PC-9 (cell line): ENCODE measurements around the gene GID8.

Source experiments
- EZH2 ChIP-seq: fragments of 200-600 bp; sonication (generic); IDR thresholded peaks from 2 replicates; pipeline ENCODE4 v1.8.0; 2017; ENCODE audit warnings: antibody characterized with exemption, low read depth
- TF ChIP-seq, protein P1 (sequence below): fragments of 200-600 bp; sonication (generic); conservative IDR thresholded peaks from 2 replicates; pipeline ENCODE4 v1.6.1; 2017; ENCODE audit warnings: mixed run types, antibody characterized with exemption, mild to moderate bottlenecking, moderate library complexity

DNA sequence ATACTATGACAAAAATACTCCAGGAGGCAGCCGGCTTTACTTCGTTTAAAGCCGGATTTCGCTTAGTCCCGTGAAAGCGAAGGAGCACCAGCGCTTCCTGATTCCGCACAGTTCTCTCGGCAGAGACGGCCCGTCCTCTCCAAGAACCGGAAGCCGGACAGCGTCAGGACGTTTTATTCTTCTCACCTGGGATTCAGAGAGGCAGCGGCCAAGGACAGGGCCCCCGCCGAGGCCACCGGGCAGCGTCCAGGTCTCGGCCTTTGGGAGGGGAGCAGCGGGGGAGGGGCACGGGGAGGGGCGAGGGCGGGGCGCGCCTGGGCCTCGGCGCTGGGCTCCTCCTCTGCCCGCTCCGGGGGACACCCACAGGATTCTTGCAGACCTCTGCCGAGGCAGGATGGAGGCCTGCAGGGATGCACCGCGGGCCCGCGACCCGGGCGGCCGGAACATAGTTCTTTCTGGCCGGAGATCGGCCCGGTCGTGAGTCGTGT, 8.9 kb upstream of the GID8 start:
- TF ChIP-seq, protein P1, sequence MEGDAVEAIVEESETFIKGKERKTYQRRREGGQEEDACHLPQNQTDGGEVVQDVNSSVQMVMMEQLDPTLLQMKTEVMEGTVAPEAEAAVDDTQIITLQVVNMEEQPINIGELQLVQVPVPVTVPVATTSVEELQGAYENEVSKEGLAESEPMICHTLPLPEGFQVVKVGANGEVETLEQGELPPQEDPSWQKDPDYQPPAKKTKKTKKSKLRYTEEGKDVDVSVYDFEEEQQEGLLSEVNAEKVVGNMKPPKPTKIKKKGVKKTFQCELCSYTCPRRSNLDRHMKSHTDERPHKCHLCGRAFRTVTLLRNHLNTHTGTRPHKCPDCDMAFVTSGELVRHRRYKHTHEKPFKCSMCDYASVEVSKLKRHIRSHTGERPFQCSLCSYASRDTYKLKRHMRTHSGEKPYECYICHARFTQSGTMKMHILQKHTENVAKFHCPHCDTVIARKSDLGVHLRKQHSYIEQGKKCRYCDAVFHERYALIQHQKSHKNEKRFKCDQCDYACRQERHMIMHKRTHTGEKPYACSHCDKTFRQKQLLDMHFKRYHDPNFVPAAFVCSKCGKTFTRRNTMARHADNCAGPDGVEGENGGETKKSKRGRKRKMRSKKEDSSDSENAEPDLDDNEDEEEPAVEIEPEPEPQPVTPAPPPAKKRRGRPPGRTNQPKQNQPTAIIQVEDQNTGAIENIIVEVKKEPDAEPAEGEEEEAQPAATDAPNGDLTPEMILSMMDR = no peak
- no peak for TF ChIP-seq EZH2
